ENCODE data around the gene TBCD.

GRCh38 chr17:82765371-82765770 lies 13.5 kb downstream of the TBCD start:
- TF ChIP-seq, protein P1, sequence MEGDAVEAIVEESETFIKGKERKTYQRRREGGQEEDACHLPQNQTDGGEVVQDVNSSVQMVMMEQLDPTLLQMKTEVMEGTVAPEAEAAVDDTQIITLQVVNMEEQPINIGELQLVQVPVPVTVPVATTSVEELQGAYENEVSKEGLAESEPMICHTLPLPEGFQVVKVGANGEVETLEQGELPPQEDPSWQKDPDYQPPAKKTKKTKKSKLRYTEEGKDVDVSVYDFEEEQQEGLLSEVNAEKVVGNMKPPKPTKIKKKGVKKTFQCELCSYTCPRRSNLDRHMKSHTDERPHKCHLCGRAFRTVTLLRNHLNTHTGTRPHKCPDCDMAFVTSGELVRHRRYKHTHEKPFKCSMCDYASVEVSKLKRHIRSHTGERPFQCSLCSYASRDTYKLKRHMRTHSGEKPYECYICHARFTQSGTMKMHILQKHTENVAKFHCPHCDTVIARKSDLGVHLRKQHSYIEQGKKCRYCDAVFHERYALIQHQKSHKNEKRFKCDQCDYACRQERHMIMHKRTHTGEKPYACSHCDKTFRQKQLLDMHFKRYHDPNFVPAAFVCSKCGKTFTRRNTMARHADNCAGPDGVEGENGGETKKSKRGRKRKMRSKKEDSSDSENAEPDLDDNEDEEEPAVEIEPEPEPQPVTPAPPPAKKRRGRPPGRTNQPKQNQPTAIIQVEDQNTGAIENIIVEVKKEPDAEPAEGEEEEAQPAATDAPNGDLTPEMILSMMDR (conservative IDR thresholded peaks at IDR 0.05) = no peak
- TF ChIP-seq ZFX (IDR thresholded peaks at IDR 0.05) = no peak

Data from C4-2B (cell line).